ENCODE data around the gene JAZF1.

The JAZF1 gene

GRCh38 chr7:27842094-27842692 is 338.4 kb downstream of the JAZF1 start:
- no peaks in the 10 kb centered on the region for H3K9me3 ChIP-seq (ENCODE audit: insufficient read depth, low read length)
- H3K36me3 ChIP-seq (ENCODE audit: insufficient read depth, insufficient read length, low read length) = peaks cover 3% of the 10 kb centered on the region
- no peaks in the 10 kb centered on the region for H3K27me3 ChIP-seq (ENCODE audit: insufficient read depth, insufficient read length)
- H3K9ac ChIP-seq (ENCODE audit: insufficient read length, low read depth) = no peak overlapping the region
- DNase-seq (ENCODE audit: low read depth, low spot score) = no peak
- no peak for TF ChIP-seq SUZ12 (IDR thresholded peaks at IDR 0.05; ENCODE audit: extremely low read depth, insufficient read depth, insufficient read length)
- TF ChIP-seq YY1 (IDR thresholded peaks at IDR 0.05; ENCODE audit: insufficient read depth, insufficient read length) = no peak
- TF ChIP-seq ZNF274 (IDR thresholded peaks at IDR 0.05; ENCODE audit: low read depth, low read length) = no peak
- peaks cover 4% of the 10 kb centered on the region for H3K4me1 ChIP-seq (ENCODE audit: insufficient read depth, insufficient read length)
- H3K4me3 ChIP-seq (ENCODE audit: insufficient read length, low read depth) = no peak overlapping the region

- Histone ChIP-seq H3K4me1 (ENCODE audit: insufficient read depth, insufficient read length) (peaks cover 4% of the 10 kb centered on the region), H3K36me3 (ENCODE audit: insufficient read depth, insufficient read length, low read length) (peaks cover 3% of the 10 kb centered on the region), H3K9ac (ENCODE audit: insufficient read length, low read depth) (no peak overlapping the region), H3K9me3 (ENCODE audit: insufficient read depth, low read length) (no peaks in the 10 kb centered on the region), H3K4me3 (ENCODE audit: insufficient read length, low read depth) (no peak overlapping the region), H3K27me3 (ENCODE audit: insufficient read depth, insufficient read length) (no peaks in the 10 kb centered on the region)
- TF ChIP-seq ZNF274 (IDR thresholded peaks at IDR 0.05; ENCODE audit: low read depth, low read length) = no peak
- TF ChIP-seq SUZ12 (IDR thresholded peaks at IDR 0.05; ENCODE audit: extremely low read depth, insufficient read depth, insufficient read length) = no peak
- no peak for TF ChIP-seq YY1 (IDR thresholded peaks at IDR 0.05; ENCODE audit: insufficient read depth, insufficient read length)
- no peak for DNase-seq (ENCODE audit: low read depth, low spot score)
Measured at GRCh38 chr7:27840760-27841364, 339.7 kb downstream of the JAZF1 start.

DNA sequence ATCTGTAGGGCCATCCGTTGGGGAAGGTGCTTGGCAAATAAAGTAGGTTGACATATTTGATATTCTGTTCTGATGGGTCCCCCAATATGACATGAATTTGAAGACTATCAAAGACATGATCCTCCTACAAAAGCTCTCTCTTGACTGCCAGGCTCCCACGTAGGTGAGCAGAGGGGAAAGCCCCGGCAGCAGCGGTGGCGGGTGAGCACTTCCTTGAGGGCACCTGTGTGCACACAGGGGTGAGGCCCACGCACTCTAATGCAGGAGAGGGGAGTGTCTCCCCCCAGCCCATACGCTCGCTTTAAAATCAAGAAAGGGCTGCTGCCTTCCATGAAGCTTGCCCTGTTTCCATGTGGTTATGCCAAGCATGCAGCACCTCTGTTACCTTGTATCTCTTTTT is 340.3 kb downstream of the JAZF1 start:
- no peak overlapping the region for H3K4me3 ChIP-seq (ENCODE audit: insufficient read length, low read depth)
- TF ChIP-seq ZNF274 (IDR thresholded peaks at IDR 0.05; ENCODE audit: low read depth, low read length) (no peak), SUZ12 (IDR thresholded peaks at IDR 0.05; ENCODE audit: extremely low read depth, insufficient read depth, insufficient read length) (no peak)
- no peaks in the 10 kb centered on the region for H3K27me3 ChIP-seq (ENCODE audit: insufficient read depth, insufficient read length)
- peaks cover 4% of the 10 kb centered on the region for H3K4me1 ChIP-seq (ENCODE audit: insufficient read depth, insufficient read length)
- DNase-seq (ENCODE audit: low read depth, low spot score) = no peak
- peaks cover 3% of the 10 kb centered on the region for H3K36me3 ChIP-seq (ENCODE audit: insufficient read depth, insufficient read length, low read length)
- H3K9me3 ChIP-seq (ENCODE audit: insufficient read depth, low read length) = no peaks in the 10 kb centered on the region
- H3K9ac ChIP-seq (ENCODE audit: insufficient read length, low read depth) = no peak overlapping the region

DNA sequence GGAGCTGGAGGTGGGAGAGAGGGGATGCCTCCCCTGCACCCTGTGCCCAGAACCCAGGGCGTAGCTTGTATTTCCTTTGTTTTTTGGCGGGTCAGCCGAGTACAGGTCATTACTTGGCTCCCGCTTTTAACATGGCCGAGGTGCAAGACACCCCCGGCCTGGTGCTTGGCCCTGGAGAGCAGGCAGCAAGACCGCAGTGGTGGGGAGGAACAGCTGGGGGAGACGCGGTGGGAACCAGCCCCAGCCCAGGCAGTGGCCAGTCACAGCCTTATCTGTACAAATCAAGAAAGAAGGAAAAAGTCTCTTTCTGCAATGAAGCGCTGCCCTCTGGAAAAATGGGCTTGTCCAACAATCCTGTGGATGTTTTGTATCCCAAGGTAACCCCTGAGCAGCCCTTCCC is 341.5 kb downstream of the JAZF1 start:
- no peak for TF ChIP-seq ZNF274 (IDR thresholded peaks at IDR 0.05; ENCODE audit: low read depth, low read length)
- no peak for TF ChIP-seq SUZ12 (IDR thresholded peaks at IDR 0.05; ENCODE audit: extremely low read depth, insufficient read depth, insufficient read length)
- TF ChIP-seq YY1 (IDR thresholded peaks at IDR 0.05; ENCODE audit: insufficient read depth, insufficient read length) = no peak
- Histone ChIP-seq H3K27me3 (ENCODE audit: insufficient read depth, insufficient read length) (no peaks in the 10 kb centered on the region), H3K4me3 (ENCODE audit: insufficient read length, low read depth) (no peak overlapping the region)

DNA sequence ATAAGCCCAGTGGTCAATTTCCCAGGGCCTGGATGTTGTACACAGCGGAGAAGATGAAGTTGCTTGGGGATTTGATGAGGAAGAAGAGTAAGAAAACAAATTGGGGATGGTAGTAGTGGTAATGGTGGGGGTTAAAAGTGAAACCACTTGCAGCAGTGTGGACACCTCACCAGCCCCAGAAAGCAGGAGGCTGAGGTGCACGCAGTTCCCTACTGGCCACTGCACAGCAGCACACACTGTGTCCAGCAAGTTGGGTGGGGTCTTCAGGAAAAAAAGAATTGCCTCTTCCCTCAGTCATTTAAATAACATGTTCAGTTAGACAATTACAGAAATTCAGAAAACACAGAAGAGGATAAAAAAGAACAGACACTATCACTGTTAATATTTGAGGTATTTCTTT is 344.1 kb downstream of the JAZF1 start:
- TF ChIP-seq YY1 (IDR thresholded peaks at IDR 0.05; ENCODE audit: insufficient read depth, insufficient read length) (no peak), SUZ12 (IDR thresholded peaks at IDR 0.05; ENCODE audit: extremely low read depth, insufficient read depth, insufficient read length) (no peak), ZNF274 (IDR thresholded peaks at IDR 0.05; ENCODE audit: low read depth, low read length) (no peak)
- Histone ChIP-seq H3K9me3 (ENCODE audit: insufficient read depth, low read length) (no peaks in the 10 kb centered on the region), H3K9ac (ENCODE audit: insufficient read length, low read depth) (no peak overlapping the region), H3K4me3 (ENCODE audit: insufficient read length, low read depth) (no peak overlapping the region), H3K4me1 (ENCODE audit: insufficient read depth, insufficient read length) (peaks cover 4% of the 10 kb centered on the region), H3K27me3 (ENCODE audit: insufficient read depth, insufficient read length) (no peaks in the 10 kb centered on the region), H3K36me3 (ENCODE audit: insufficient read depth, insufficient read length, low read length) (peaks cover 14% of the 10 kb centered on the region)
- no peak for DNase-seq (ENCODE audit: low read depth, low spot score)

More for the DNA sequence above, 341.5 kb downstream of the JAZF1 start:
- DNase-seq (ENCODE audit: low read depth, low spot score) = no peak
- Histone ChIP-seq H3K4me1 (ENCODE audit: insufficient read depth, insufficient read length) (peaks cover 4% of the 10 kb centered on the region), H3K9me3 (ENCODE audit: insufficient read depth, low read length) (no peaks in the 10 kb centered on the region), H3K36me3 (ENCODE audit: insufficient read depth, insufficient read length, low read length) (peaks cover 3% of the 10 kb centered on the region), H3K9ac (ENCODE audit: insufficient read length, low read depth) (no peak overlapping the region)

GRCh38 chr7:27835376-27835775 is 345.2 kb downstream of the JAZF1 start:
- H3K4me1 ChIP-seq (ENCODE audit: insufficient read depth, insufficient read length) = peaks cover 4% of the 10 kb centered on the region
- TF ChIP-seq ZNF274 (IDR thresholded peaks at IDR 0.05; ENCODE audit: low read depth, low read length) (no peak), YY1 (IDR thresholded peaks at IDR 0.05; ENCODE audit: insufficient read depth, insufficient read length) (no peak), SUZ12 (IDR thresholded peaks at IDR 0.05; ENCODE audit: extremely low read depth, insufficient read depth, insufficient read length) (no peak)
- no peaks in the 10 kb centered on the region for H3K27me3 ChIP-seq (ENCODE audit: insufficient read depth, insufficient read length)
- DNase-seq (ENCODE audit: low read depth, low spot score) = no peak
- no peaks in the 10 kb centered on the region for H3K9me3 ChIP-seq (ENCODE audit: insufficient read depth, low read length)
- H3K9ac ChIP-seq (ENCODE audit: insufficient read length, low read depth) = no peak overlapping the region
- no peak overlapping the region for H3K4me3 ChIP-seq (ENCODE audit: insufficient read length, low read depth)
- peaks cover 13% of the 10 kb centered on the region for H3K36me3 ChIP-seq (ENCODE audit: insufficient read depth, insufficient read length, low read length)

DNA sequence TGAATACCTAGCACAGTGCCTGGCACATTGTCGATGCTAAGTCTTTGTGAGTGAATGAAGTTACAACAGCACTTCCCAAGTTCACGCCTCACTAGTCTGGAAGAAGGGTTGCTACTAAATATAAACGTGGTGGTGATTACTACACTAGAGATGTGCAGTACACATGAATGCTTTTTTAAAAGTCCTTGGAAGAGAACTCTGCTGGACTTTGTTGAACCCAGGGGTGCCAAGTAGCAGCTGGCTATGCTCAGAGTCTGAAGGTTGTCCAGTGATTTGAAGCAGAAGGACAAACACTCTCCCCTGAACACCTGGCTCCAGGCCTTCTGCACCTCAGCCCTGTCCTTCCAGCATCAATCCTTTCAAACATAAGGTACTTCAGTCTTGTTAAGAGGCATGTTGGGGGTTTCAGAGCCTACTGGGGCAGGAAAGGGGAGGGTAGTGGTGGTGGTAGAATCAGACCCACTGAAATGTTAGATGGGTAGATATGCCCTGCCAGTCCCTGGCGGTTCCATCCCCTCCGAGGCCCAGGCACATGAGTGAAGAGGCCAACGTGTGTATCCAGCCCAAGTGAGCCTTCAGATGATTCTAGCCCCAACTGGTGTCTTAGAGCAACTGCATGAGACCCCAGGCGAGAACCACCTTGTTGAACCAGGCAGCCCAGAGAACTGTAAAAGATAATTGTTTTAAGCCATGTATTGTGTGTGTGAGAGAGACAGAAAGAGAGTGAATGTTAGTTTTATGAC is 346.2 kb downstream of the JAZF1 start:
- Histone ChIP-seq H3K4me1 (ENCODE audit: insufficient read depth, insufficient read length) (peaks cover 4% of the 10 kb centered on the region), H3K27me3 (ENCODE audit: insufficient read depth, insufficient read length) (no peaks in the 10 kb centered on the region), H3K36me3 (ENCODE audit: insufficient read depth, insufficient read length, low read length) (peaks cover 15% of the 10 kb centered on the region), H3K9ac (ENCODE audit: insufficient read length, low read depth) (no peak overlapping the region), H3K9me3 (ENCODE audit: insufficient read depth, low read length) (no peaks in the 10 kb centered on the region), H3K4me3 (ENCODE audit: insufficient read length, low read depth) (no peak overlapping the region)
- no peak for DNase-seq (ENCODE audit: low read depth, low spot score)
- TF ChIP-seq ZNF274 (IDR thresholded peaks at IDR 0.05; ENCODE audit: low read depth, low read length) (no peak), SUZ12 (IDR thresholded peaks at IDR 0.05; ENCODE audit: extremely low read depth, insufficient read depth, insufficient read length) (no peak), YY1 (IDR thresholded peaks at IDR 0.05; ENCODE audit: insufficient read depth, insufficient read length) (no peak)
